HL-60 (cell line): Measurements from ENCODE around the gene JPH3.

ENCODE experiments used
- DNase-seq, 2 experiments: peaks; one replicate each; pipeline ENCODE4 v3.0.0-alpha.2; 2010 to 2020; ENCODE audit warnings: low read depth in 1 of 2, low spot score in 1 of 2
- H3K27ac ChIP-seq: fragments of 250-450 bp; sonication (Bioruptor Pico); replicated peaks from 2 replicates; pipeline ENCODE4 v1.5.1; 2020; ENCODE audit warnings: mild to moderate bottlenecking, moderate library complexity
- H3K27me3 ChIP-seq: fragments of 250-450 bp; sonication (Bioruptor Pico); 2 replicates; pipeline ENCODE4 v1.5.1; 2021; ENCODE audit warnings: mild to moderate bottlenecking, moderate library complexity; ENCODE audit not compliant: insufficient read depth, poor library complexity, severe bottlenecking
- H3K4me3 ChIP-seq: replicated peaks from 2 replicates; pipeline ENCODE4 v1.5.1; 2011; ENCODE audit warnings: mild to moderate bottlenecking, control low read depth, low read length; ENCODE audit not compliant: insufficient read depth
- GABPA ChIP-seq: IDR thresholded peaks from 2 replicates; pipeline ENCODE4 v1.6.1; 2012; ENCODE audit warnings: low read depth
- POLR2AphosphoS5 ChIP-seq: IDR thresholded peaks from 2 replicates; pipeline ENCODE4 v1.6.1; 2012; ENCODE audit warnings: low read depth
- SPI1 ChIP-seq: IDR thresholded peaks from 2 replicates; pipeline ENCODE4 v1.6.1; 2012; ENCODE audit warnings: low read depth, mild to moderate bottlenecking, borderline replicate concordance
- TF ChIP-seq, protein P1 (sequence below): IDR thresholded peaks from 2 replicates; pipeline ENCODE4 v1.6.1; 2012; ENCODE audit warnings: low read depth; ENCODE audit not compliant: insufficient replicate concordance
- TF ChIP-seq, protein P2 (sequence below): IDR thresholded peaks from one replicate; pipeline ENCODE4 v1.5.1; 2011; ENCODE audit warnings: low read length, control low read depth, inconsistent platforms; ENCODE audit not compliant: insufficient read depth

JPH3 gene

DNA sequence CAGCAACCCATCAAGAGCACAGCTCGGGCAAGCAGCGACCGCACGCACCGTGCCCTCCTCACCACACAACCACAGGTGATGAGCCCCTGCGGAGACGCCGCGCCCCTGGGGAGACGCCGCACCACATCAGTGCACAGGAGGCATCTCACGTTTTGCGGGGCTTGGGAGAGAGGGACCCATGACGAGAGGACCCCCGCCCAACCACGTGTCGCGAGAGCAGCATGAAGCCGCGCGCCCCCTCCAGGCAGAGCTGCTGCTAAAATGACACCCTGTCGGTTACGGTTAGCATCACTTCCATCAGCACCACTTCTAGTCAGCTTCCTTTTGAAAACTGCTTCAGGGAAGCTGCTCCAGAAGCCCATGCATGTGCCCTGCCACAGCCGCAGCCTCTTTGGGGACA is 118.1 kb downstream of the JPH3 start:
- Histone ChIP-seq H3K27ac (no peak overlapping the region), H3K4me3 (no peak overlapping the region), H3K27me3 (no peaks in the 10 kb centered on the region)
- DNase-seq = no peak
- TF ChIP-seq, protein P1, sequence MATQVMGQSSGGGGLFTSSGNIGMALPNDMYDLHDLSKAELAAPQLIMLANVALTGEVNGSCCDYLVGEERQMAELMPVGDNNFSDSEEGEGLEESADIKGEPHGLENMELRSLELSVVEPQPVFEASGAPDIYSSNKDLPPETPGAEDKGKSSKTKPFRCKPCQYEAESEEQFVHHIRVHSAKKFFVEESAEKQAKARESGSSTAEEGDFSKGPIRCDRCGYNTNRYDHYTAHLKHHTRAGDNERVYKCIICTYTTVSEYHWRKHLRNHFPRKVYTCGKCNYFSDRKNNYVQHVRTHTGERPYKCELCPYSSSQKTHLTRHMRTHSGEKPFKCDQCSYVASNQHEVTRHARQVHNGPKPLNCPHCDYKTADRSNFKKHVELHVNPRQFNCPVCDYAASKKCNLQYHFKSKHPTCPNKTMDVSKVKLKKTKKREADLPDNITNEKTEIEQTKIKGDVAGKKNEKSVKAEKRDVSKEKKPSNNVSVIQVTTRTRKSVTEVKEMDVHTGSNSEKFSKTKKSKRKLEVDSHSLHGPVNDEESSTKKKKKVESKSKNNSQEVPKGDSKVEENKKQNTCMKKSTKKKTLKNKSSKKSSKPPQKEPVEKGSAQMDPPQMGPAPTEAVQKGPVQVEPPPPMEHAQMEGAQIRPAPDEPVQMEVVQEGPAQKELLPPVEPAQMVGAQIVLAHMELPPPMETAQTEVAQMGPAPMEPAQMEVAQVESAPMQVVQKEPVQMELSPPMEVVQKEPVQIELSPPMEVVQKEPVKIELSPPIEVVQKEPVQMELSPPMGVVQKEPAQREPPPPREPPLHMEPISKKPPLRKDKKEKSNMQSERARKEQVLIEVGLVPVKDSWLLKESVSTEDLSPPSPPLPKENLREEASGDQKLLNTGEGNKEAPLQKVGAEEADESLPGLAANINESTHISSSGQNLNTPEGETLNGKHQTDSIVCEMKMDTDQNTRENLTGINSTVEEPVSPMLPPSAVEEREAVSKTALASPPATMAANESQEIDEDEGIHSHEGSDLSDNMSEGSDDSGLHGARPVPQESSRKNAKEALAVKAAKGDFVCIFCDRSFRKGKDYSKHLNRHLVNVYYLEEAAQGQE = no peak
- TF ChIP-seq POLR2AphosphoS5 (no peak), SPI1 (no peak), GABPA (no peak)
- TF ChIP-seq, protein P2, sequence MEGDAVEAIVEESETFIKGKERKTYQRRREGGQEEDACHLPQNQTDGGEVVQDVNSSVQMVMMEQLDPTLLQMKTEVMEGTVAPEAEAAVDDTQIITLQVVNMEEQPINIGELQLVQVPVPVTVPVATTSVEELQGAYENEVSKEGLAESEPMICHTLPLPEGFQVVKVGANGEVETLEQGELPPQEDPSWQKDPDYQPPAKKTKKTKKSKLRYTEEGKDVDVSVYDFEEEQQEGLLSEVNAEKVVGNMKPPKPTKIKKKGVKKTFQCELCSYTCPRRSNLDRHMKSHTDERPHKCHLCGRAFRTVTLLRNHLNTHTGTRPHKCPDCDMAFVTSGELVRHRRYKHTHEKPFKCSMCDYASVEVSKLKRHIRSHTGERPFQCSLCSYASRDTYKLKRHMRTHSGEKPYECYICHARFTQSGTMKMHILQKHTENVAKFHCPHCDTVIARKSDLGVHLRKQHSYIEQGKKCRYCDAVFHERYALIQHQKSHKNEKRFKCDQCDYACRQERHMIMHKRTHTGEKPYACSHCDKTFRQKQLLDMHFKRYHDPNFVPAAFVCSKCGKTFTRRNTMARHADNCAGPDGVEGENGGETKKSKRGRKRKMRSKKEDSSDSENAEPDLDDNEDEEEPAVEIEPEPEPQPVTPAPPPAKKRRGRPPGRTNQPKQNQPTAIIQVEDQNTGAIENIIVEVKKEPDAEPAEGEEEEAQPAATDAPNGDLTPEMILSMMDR = no peak

DNA sequence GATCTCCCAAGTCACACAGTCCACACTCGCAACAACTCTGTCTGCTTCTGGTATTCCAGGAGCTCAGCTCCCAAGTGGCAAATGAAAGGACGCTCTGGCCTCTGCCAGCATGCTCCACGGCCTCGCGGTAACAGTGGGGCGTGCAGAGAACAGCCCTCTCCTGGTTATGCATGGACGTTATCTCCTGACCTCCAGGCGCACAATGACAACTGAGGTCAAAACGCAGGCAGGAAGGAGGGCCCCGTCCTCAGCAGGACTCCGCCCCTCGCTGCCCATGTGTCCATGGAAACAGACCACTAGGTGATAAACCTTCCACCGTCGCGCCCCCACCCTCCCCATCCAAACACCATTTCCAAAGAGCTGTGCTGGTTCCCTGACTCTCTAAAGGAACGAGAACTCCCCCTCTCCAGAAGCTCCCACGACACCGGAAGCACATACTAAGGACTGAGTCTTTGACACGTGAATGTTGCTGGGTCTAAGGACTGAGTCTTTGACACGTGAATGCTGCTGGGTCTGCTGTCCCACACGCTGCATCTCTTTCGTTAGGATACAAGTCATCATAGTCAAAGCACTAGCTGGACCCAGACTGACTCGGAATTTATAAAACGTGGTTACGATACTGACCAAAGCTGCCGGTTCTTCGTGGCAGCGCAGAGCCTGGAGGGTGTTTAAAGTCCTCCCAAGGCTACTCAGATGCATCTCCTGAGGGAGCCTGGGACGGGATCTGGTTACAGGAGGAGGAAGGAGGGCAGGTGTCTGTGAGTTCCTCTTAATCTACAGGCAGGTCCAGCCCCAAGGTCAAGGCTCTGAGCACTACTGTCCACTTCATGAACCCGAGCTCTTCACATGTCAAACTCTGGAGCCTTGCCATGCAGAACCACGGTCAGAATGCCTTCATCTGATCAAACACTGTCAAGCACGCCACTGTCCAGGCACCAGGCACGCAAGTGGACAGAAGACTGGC is 119.6 kb downstream of the JPH3 start:
- no peak for DNase-seq
- no peak for TF ChIP-seq SPI1
- Histone ChIP-seq H3K27ac (no peak overlapping the region), H3K27me3 (no peaks in the 10 kb centered on the region), H3K4me3 (no peak overlapping the region)

DNA sequence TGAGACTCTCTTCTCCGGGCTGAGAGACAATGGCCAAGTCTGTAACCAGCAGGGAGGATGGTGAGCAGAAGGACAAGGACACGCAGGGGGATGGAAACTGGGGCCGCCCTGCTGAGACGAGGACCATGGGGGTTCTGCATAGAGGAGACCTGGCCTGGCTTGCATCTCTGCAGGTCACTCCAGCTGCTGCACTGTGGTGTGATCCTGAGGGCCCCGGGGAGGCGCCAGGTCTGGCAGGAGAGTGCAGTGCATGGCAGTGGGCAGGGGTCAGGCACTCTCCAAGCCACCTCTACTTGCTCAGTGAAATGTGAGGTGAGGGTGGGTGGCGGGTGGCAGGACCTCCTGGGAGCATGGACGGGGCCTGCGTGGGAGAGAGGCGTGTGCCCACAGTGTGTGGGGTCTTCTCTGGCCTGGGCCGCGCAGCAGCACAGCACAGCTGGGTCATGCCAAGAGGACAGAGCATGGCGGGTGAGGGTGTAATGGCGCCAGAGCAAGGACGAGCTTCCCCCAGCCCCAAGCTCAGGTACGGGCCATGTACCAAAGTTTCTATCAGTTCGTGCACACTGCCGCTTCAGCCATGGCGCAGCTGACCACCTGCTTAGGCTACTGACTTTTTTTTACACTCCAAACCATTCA is 120.4 kb downstream of the JPH3 start:
- TF ChIP-seq, protein P2 = no peak
- TF ChIP-seq, protein P1 = no peak
- TF ChIP-seq SPI1 (no peak), POLR2AphosphoS5 (no peak), GABPA (no peak)
- Histone ChIP-seq H3K4me3 (no peak overlapping the region), H3K27ac (no peak overlapping the region), H3K27me3 (no peaks in the 10 kb centered on the region)
- no peak for DNase-seq

DNA sequence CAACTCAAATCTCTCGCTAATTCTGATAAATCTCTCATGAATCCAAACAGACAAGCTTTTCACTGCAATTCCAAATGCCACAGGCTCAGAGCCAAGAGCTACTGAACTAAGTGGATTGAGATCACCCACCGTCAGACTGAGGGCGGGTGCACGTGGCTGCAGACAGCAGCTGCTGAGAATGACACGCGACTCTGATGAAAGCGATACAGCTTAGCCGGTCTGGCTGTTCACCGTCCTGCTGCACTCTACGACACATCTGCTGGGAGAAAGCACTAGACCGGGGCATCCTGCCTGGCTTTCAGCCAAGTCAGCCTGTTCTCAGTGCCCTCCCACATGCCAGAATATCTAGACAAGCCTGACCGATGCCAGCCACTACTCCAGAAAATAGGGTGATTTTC is 120.9 kb downstream of the JPH3 start:
- Histone ChIP-seq H3K27ac (no peak overlapping the region), H3K4me3 (no peak overlapping the region), H3K27me3 (no peaks in the 10 kb centered on the region)
- TF ChIP-seq, protein P2 = no peak
- TF ChIP-seq, protein P1 = no peak
- TF ChIP-seq SPI1 (no peak), GABPA (no peak), POLR2AphosphoS5 (no peak)
- no peak for DNase-seq
